NCI-H2107 treated with DMSO at 0.1 percent for 48 hours (cell line): ENCODE results near the gene SORL1.
A peak's percentile ranks its signal among the peaks of the same experiment; 100 is the strongest.
"Not testable (repeated sequence)": the region's sequence is repeated elsewhere in the genome, so short reads cannot be mapped to it uniquely, and the experiment has no call there.

ENCODE experiments used
- DNase-seq: peaks from one replicate; lab custom pipeline; 2025; ENCODE audit not compliant: unreplicated experiment; lab: John Stamatoyannopoulos, UW

The SORL1 gene

GRCh38 chr11:121561240-121561639, 109.1 kb downstream of the SORL1 start:
- DNase-seq = no peak

- DNase-seq = no peak
These were observed 109.6 kb downstream of the SORL1 start for GRCh38 chr11:121561716-121562115.

- no peak for DNase-seq
These were observed 110.9 kb downstream of the SORL1 start for GRCh38 chr11:121563003-121563402.

- peak; percentile 77 for DNase-seq
These were observed 112.0 kb downstream of the SORL1 start for GRCh38 chr11:121563900-121564822.

- no peak for DNase-seq
These were observed 113.0 kb downstream of the SORL1 start for GRCh38 chr11:121564948-121565684.

GRCh38 chr11:121566279-121567168, 114.4 kb downstream of the SORL1 start:
- no peak for DNase-seq

GRCh38 chr11:121567995-121568394, 115.9 kb downstream of the SORL1 start:
- DNase-seq = no peak

GRCh38 chr11:121569332-121570299, 117.5 kb downstream of the SORL1 start:
- DNase-seq = not testable (repeated sequence)

GRCh38 chr11:121570453-121570852, 118.3 kb downstream of the SORL1 start:
- DNase-seq = no peak

GRCh38 chr11:121571506-121571905, 119.4 kb downstream of the SORL1 start:
- no peak for DNase-seq

- peak; percentile 22 for DNase-seq
These were observed 120.5 kb downstream of the SORL1 start for GRCh38 chr11:121572571-121573059.

- DNase-seq = no peak
These were observed 122.7 kb downstream of the SORL1 start for GRCh38 chr11:121574801-121575200.

- no peak for DNase-seq
These were observed 123.3 kb downstream of the SORL1 start for GRCh38 chr11:121575250-121575962.

- no peak for DNase-seq
These were observed 123.8 kb downstream of the SORL1 start for GRCh38 chr11:121575963-121576290.

GRCh38 chr11:121576531-121576930, 124.4 kb downstream of the SORL1 start:
- no peak for DNase-seq

GRCh38 chr11:121577106-121577848, 125.2 kb downstream of the SORL1 start:
- DNase-seq = no peak

GRCh38 chr11:121578251-121578976, 126.3 kb downstream of the SORL1 start:
- DNase-seq = no peak

- DNase-seq = no peak
These were observed 128.0 kb downstream of the SORL1 start for GRCh38 chr11:121580154-121580553.
